Stomach (tissue), 4 donors: ENCODE measurements around the gene NEK6.

Experiments used
- CTCF ChIP-seq, 7 experiments: fragments of 450-650 bp in 4 of 7; fragments of 200-600 bp in 3 of 7; sonication (generic) in 3 of 7; IDR thresholded peaks; one replicate each; pipeline ENCODE4 v1.5.1; 2016 to 2019; ENCODE audit warnings: antibody characterized with exemption in 7 of 7, control low read depth in 2 of 7, mild to moderate bottlenecking in 1 of 7
- POLR2A ChIP-seq, 4 donors: fragments of 450-650 bp; IDR thresholded peaks; one replicate each; pipeline ENCODE4 v1.6.1; 2016; ENCODE audit warnings: antibody characterized with exemption in 4 of 4, control low read depth in 2 of 4, mild to moderate bottlenecking in 1 of 4, moderate library complexity in 1 of 4
- POLR2AphosphoS5 ChIP-seq, 3 donors: sonication (generic); formaldehyde crosslinking; IDR thresholded peaks; one replicate each; pipeline ENCODE4 v1.6.1; 2016; ENCODE audit warnings: antibody characterized with exemption in 3 of 3

GRCh38 chr9:124296796-124297550, 39.2 kb downstream of the NEK6 start:
- TF ChIP-seq CTCF (IDR thresholded peaks at IDR 0.05) (no peak), POLR2AphosphoS5 (IDR thresholded peaks at IDR 0.05) (no peak), POLR2A (IDR thresholded peaks at IDR 0.05) (no peak)
